Measurements from ENCODE around the gene ZNF804B.

ZNF804B gene

GRCh38 chr7:89259085-89259484 lies 499.6 kb downstream of the ZNF804B start:
- DNase-seq (ENCODE audit: low read depth, low spot score) = no peak

GRCh38 chr7:89264126-89264525 lies 504.6 kb downstream of the ZNF804B start:
- no peak for DNase-seq (ENCODE audit: low read depth, low spot score)

GRCh38 chr7:89265631-89266030 lies 506.1 kb downstream of the ZNF804B start:
- no peak for DNase-seq (ENCODE audit: low read depth, low spot score)

- DNase-seq (ENCODE audit: low read depth, low spot score) = no peak
These were observed 523.8 kb downstream of the ZNF804B start for GRCh38 chr7:89283302-89283701.

GRCh38 chr7:89308535-89308934 lies 549.0 kb downstream of the ZNF804B start:
- DNase-seq (ENCODE audit: low read depth, low spot score) = no peak

GRCh38 chr7:89311886-89312285 lies 552.4 kb downstream of the ZNF804B start:
- DNase-seq (ENCODE audit: low read depth, low spot score) = no peak

- no peak for DNase-seq (ENCODE audit: low read depth, low spot score)
These were observed 553.1 kb downstream of the ZNF804B start for GRCh38 chr7:89312551-89312950.

- no peak for DNase-seq (ENCODE audit: low read depth, low spot score)
These were observed 557.2 kb downstream of the ZNF804B start for GRCh38 chr7:89316584-89317251.

GRCh38 chr7:89332026-89332425 lies 572.5 kb downstream of the ZNF804B start:
- no peak for DNase-seq (ENCODE audit: low read depth, low spot score)

GRCh38 chr7:89334797-89335196 lies 575.3 kb downstream of the ZNF804B start:
- DNase-seq (ENCODE audit: low read depth, low spot score) = no peak

- no peak for DNase-seq (ENCODE audit: low read depth, low spot score)
These were observed 576.0 kb downstream of the ZNF804B start for GRCh38 chr7:89335490-89335889.

- DNase-seq (ENCODE audit: low read depth, low spot score) = no peak
These were observed 576.6 kb downstream of the ZNF804B start for GRCh38 chr7:89336121-89336520.

- no peak for DNase-seq (ENCODE audit: low read depth, low spot score)
These were observed 580.2 kb downstream of the ZNF804B start for GRCh38 chr7:89339748-89340147.

GRCh38 chr7:89357121-89357520 lies 597.6 kb downstream of the ZNF804B start:
- DNase-seq (ENCODE audit: low read depth, low spot score) = no peak

GRCh38 chr7:89377219-89377618 lies 617.7 kb downstream of the ZNF804B start:
- no peak for DNase-seq (ENCODE audit: low read depth, low spot score)

GRCh38 chr7:89385411-89385810 lies 625.9 kb downstream of the ZNF804B start:
- no peak for DNase-seq (ENCODE audit: low read depth, low spot score)

Measured in activated CD4-positive, CD25-positive, alpha-beta regulatory T cell treated with anti-CD3 and anti-CD28 coated beads, Interleukin-2, amount 50 U/mL, for 16 hours (primary cell).